Measurements from ENCODE around the gene LYPD6B. TPM values are rescaled to one million over a fixed set of nuclear protein-coding genes. Genes with fewer than 3 reads are reported as not detected.

Gene LYPD6B
- polyA plus RNA-seq, 3 donors, result 30.7 to 33.9 (median 31.8) TPM

DNA sequence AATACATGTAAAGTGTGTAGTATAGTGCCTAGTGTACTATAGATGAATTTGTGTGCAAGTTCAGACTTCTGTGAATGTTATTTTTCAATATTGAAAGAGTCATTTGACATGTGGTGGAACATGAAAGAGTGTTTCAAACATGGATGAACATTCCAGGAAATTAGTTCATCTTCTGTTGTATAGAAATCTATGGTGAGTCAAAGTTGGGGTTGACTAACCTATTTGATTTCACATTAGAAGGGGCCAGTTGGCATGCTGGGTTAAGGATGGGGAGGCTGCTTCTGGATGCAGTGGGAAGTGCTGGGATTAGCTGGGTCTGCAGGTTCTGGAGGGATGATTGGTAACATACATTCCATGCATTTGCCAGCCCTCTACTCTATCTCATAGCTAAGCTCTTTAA lies 50.6 kb downstream of the LYPD6B start:
- DNase-seq (ENCODE audit: extremely low read depth in 1 of 11, low read depth in 9 of 11, low spot score in 4 of 11), result no peak

DNA sequence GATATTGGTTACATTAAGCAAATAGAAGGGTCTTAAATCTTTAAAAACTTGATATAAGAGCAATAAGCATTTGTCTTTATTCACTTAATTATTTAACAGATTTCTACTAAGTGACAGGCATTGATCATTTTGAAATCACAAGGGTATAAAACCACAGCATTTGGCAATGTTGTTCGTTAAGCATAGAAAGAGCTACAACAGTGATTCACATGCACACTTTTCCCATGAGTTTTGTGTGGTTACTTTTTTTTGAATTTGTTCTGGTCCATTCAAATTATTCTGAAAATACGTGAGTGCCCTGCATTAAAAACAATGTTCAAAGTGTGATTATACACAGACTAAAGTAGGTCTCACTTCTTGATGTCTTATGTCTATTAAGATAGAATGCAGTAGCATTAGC lies 52.2 kb downstream of the LYPD6B start:
- no peak for DNase-seq (ENCODE audit: extremely low read depth in 1 of 11, low read depth in 9 of 11, low spot score in 4 of 11)

DNA sequence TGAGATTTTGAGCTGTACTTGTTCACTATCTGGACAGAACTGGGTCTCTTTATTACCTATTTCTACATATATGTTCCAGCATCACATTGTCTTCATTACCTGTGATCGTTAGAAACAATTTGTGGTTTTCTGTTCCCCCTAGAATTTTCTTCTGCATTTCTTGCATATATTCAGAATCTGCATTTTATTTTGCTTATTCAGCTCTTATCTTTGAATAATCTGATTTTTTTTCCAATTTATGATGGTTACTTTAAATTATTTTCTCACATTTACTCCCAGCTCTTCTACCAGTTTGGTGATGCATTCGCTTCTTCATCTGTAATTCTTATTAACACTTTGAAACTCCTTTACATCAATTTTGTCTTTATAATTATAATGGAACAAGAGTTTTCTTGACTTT lies 55.1 kb downstream of the LYPD6B start:
- DNase-seq (ENCODE audit: extremely low read depth in 1 of 11, low read depth in 9 of 11, low spot score in 4 of 11), result no peak

DNA sequence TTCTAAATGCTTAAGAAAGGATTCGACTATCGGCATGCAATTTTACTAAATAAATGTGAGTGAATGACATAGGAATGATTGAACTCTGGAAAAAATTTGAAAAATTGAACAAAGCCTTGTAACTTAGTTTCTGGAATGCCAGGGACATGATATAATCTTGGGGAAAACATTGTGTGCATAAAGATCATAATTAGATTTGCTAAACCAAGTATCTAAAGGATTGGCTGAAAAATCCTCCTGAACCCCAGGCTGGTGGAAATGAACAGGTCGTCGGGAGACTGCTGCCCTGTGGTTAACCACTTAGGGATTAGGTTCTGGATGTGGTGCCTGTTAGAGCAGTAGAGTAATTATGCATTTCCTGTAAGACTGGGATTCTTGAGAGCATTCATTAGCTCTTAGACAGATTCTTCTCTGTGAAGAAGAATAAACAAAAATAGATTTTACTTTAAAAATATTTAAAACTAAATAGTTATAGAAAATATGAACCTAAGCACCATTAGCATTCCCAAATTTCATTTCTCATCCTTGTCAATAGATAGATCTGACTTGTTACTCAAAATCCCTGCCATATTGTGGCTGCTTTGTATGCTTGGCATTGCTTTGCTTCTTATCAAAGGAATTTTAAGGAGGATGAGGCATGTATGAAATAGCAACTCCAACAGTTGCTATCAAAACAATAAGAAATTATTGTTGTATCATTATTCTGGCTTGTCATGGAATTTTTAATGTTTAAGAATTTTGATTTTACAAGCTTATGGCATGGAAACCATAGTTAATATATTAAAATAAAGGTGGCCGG lies 55.9 kb downstream of the LYPD6B start:
- no peak for DNase-seq (ENCODE audit: extremely low read depth in 1 of 11, low read depth in 9 of 11, low spot score in 4 of 11)

DNA sequence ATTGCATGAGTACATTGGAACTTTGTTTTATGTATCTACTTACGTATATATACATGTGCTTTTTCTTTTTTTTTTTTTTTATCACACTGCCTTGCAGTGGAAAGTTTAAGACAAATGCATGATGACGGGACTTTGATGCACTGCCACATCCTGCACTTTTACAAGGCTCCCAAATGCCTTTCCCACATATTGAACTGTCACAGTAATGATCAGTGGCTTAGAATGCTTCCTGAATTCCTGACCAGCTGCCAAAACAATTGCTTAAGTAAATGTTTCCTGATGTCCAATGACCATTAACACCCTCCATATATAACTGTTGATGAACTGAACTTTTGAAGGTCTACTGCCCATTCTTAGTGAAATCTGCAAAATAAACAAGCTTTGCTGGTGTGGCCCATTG lies 60.2 kb downstream of the LYPD6B start:
- DNase-seq (ENCODE audit: extremely low read depth in 1 of 11, low read depth in 9 of 11, low spot score in 4 of 11), result peak in 6 of 11 donors; percentile 26 to 72 (median 48)

DNA sequence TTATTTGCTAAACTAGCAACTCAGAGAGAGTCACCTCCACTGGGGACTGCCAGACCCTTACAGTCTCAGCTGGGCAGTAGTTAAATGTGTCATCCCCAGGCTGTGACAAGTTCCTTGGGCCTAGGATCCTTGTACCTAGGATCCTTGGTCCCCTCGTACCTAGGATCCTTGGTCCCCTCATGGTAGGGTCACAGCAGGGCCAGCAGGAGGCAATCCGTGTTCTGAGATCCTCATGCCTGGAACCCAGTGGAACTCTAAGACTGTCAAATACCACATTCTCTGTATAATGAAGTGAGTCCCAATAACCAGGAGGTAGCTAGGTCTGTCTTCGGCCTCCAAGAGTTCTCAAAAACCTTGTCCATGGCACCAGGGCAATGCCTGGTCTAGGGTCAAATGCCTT lies 60.8 kb downstream of the LYPD6B start:
- DNase-seq (ENCODE audit: extremely low read depth in 1 of 11, low read depth in 9 of 11, low spot score in 4 of 11), result no peak

DNA sequence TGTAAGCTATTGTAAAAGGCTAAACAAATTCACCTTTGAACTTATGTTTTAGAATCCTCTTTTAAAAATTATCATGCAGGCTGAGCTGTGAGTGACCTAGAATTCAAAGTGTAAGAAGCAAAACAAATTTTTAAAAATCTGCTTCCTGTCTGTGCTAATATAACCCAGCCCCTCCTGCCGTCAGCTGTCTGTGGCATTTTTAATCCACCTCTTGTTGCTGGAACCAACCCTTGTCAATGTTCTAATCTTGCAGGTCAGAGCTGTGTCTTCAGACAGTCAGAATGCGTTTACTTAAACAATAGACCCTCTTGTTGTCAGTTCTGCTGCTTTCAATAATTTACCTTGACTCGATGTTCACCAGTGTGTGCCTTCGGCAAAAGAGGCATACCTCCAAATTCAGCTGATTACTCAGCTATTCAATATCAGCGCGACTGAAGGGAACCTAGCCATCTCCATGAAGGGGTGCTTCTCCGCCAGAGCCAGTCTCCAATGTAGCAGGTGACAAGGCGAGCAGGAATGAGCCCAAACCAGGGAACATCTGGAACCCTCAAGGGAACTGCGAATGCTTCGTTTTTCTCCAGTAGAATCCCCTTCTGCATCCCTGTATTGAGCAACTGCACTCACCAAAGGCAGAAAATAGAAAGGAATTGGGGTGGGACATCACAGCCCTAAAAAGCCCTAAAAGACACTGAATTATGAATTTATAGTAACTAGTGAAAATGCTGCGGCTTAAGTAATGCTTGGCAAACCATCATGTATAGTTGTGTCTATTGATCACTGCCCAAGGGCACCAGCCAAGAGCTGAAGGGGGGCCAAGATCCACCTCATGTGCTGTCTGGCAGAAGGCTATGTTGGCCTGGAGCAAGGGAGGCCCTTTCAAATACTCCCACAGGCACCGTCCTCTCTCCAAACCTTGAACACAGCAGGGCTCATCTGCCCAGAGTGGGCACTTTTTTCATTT lies 62.5 kb downstream of the LYPD6B start:
- no peak for DNase-seq (ENCODE audit: extremely low read depth in 1 of 11, low read depth in 9 of 11, low spot score in 4 of 11)

DNA sequence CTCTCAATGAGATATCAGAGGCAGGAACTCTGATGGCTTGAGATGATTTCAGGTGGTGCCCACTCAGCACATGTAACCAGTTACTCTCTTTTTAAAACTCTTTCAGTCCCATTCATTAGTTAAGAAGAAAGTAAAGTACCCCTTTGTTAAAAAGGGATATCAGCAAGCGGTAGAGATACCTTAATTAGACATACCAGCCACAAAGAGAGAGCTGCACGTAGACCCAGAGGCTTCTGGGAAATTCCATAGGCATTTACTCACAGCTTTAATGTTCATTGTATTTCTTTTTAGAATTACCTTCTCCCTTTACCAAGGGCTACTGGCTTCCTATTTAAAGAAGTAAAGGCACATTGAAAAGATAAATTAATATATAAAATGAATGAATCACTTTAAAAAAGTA lies 63.3 kb downstream of the LYPD6B start:
- no peak for DNase-seq (ENCODE audit: extremely low read depth in 1 of 11, low read depth in 9 of 11, low spot score in 4 of 11)

DNA sequence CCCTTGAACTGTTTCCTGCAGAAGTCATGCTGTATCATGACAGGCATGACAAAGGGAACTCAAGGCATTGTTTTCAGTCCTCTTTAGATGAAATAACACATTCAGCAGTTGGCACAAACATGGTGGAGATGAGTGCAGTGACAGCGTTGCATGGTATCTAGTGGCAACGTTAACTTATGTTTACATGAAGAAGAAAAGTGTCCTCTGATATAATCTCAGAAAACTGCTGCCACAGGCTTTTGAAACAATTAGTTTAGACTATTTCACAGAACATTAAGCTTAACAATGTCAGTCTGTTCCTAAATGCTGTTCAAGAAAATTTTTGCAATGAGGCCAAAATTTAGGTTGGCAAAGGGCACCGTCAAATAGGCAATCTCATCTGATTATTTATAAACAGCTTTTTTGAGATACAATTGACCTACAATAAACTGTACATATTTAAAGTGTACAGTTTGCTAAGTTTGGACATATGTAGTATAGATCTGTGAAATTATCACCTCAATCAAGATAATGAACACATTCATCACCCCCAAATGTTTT lies 64.7 kb downstream of the LYPD6B start:
- DNase-seq (ENCODE audit: extremely low read depth in 1 of 11, low read depth in 9 of 11, low spot score in 4 of 11), result no peak

DNA sequence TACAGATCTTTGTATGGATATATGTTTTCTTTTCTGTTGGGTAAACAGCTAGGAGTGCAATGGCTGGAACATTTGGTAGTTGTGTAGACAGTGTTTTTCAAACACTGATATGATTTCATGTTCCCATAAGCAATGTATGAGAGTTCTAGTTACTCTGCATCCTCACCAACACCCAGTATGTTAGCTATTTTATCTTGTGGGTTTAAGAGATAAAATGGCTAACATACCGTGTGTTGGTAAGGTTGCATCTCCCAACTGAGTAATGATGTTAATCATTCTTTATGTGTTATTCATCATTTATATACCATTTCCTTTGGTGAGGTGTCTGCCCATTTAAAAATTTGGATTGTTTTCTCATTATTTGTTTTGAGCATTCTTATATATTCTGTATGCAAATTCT lies 65.7 kb downstream of the LYPD6B start:
- DNase-seq (ENCODE audit: extremely low read depth in 1 of 11, low read depth in 9 of 11, low spot score in 4 of 11), result no peak

DNA sequence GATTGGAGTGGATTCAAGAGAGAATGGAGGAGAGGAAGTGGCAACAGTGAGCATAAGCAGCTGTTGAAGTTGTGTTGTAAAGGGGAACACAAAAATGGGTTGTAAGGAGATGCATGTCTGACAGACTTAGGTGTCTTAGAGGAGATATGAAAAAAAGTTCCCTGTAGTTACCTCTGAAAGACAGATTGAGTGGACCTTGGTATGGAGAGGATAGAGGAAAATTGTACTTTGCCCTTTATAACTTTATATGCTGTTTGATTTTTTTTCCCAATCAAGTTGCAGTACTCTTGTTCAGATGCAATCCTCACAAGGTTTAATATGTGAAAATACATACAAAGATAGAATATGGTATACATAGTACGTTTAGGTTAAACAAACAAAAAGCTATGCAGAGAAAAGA lies 73.6 kb downstream of the LYPD6B start:
- DNase-seq (ENCODE audit: extremely low read depth in 1 of 11, low read depth in 9 of 11, low spot score in 4 of 11), result no peak

DNA sequence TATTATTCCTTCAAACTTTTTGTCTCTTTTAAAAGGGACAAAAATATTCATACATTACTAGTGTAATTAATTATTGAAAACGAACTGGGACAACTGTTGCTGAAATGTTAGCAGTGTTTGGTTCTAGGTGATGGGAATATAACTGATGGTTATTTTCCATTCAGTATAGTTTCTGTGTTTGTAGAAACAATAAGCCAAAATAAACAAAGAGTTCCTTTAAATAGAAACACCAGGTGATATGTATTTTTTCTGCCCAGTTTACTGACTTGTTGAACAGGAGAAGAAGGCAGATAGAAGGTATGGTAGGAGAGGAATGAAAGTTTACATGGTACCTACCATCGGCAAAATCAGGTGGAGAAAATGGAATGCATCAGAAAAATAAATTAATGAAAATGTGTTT lies 74.2 kb downstream of the LYPD6B start:
- DNase-seq (ENCODE audit: extremely low read depth in 1 of 11, low read depth in 9 of 11, low spot score in 4 of 11), result no peak

DNA sequence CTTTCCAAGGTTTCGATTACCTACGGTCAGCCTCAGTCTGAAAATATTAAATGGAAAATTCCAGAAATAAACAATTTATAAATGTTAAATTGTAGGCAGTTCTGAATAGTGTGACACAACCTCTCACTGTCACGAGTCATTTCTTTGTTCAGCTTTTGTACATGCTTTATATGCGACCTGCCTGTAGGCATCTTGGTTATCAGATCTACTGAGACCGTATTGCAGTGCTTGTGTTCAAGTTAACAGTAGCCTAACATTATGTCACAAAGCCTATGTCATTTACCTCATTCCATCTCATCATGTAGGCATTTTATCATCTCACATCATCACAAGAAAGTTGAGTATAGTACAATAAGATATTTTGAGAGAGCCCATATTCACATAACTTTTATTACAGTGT lies 77.3 kb downstream of the LYPD6B start:
- DNase-seq (ENCODE audit: extremely low read depth in 1 of 11, low read depth in 9 of 11, low spot score in 4 of 11), result no peak

DNA sequence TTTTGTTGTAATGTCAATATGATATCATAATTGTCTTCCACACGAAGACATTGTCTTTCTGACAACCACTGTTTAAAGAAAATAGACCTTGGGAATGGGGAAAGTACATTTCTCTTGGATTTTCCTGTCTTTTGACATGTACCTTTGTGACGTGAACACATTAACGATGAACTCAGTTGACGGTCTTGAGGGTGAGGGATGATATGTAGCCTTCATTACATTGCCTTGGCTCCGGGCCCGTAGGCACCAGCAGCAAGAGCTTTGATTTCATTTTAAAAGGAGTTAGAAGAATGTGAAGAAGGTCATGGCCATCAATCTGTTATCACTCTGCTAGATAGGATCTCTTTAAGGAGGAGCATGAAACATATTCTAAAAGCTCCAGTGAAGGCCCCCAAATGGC lies 80.9 kb downstream of the LYPD6B start:
- no peak for DNase-seq (ENCODE audit: extremely low read depth in 1 of 11, low read depth in 9 of 11, low spot score in 4 of 11)

DNA sequence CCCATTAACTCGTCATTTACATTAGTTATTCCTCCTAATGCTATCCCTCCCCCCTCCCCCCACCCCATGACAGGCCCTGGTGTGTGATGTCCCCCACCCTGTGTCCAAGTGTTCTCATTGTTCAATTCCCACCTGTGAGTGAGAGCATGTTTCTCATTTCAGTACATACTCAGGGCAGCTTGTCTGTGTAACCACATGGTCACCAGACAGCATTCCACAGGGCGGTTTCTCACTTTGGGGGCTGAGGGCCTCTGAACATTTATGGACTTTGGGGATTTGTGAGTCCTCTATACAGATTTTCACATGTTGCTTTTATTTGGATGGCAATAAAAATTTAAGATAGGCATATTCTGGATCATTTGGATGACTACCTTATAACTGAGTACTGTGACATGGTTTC lies 84.0 kb downstream of the LYPD6B start:
- DNase-seq (ENCODE audit: extremely low read depth in 1 of 11, low read depth in 9 of 11, low spot score in 4 of 11), result no peak

DNA sequence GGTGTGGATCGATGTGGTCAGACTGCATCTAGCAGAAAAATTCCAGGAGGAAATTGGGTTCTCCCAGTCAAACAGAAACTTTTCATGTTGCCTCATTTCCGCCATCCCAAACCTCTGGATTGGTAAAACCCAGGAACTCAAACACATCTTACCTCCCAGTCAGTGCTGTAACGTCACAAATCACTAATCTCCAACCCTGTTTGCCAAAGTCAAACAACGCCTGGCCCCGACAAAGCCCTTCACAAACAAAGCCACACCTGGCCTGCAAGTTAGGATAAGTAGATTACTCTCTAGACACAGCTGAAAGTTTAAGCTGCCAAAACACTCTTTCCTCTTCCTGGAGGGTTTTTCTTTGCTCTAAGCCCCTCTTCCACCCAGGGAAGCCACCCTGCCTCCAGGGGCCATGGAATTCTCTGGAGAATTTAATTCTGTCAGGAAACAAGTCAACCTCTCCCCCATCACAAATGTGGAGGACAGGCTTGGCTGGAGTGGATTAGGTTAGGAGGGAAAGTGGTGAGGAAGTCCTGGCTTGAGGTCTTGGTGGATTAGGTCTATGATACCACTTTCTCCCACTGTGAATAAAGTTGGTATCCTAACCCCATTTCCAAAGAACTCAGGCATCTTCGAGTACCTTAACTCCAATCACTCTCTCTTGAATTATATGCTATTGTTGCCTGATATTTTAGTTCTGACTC lies 86.7 kb downstream of the LYPD6B start:
- DNase-seq (ENCODE audit: extremely low read depth in 1 of 11, low read depth in 9 of 11, low spot score in 4 of 11), result no peak

DNA sequence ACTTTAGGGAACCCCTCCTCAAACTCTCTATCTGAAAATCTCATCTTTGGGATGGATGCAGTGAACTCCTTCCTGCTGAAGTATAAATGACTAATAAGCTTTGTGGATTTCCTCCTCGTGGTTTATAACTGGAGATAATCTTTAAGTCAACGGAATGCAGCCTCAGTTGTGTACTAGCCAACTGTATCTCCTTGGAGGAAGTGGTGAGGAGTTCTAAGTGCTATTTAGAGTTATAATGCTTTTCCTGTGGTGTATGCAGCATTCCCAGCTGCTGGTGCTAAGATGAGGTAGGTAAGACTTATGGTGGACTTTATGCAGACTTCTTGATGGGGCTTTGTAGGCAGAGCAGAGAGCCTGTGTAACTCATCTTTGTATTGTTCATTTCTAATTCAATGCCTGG lies 90.9 kb downstream of the LYPD6B start:
- DNase-seq (ENCODE audit: extremely low read depth in 1 of 11, low read depth in 9 of 11, low spot score in 4 of 11), result no peak

DNA sequence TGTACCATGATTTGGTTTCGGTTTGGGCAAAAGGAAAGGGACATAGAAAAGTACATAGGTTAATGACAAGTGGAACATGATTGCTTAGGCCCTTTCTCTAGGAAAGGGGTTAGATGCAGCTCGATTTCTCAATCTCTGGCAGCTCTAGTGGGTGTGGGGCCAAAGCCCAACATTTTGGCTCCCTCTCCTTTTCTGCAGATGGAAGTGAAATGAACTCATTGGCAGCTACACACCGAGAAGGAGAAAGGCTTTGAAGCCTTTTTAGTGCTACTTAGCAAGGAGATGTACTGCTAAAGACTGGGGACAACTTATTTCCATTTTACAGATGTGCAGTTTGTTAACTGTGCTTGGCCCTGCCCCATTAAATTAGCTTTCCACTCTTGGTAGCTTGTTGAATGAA lies 93.8 kb downstream of the LYPD6B start:
- no peak for DNase-seq (ENCODE audit: extremely low read depth in 1 of 11, low read depth in 9 of 11, low spot score in 4 of 11)

DNA sequence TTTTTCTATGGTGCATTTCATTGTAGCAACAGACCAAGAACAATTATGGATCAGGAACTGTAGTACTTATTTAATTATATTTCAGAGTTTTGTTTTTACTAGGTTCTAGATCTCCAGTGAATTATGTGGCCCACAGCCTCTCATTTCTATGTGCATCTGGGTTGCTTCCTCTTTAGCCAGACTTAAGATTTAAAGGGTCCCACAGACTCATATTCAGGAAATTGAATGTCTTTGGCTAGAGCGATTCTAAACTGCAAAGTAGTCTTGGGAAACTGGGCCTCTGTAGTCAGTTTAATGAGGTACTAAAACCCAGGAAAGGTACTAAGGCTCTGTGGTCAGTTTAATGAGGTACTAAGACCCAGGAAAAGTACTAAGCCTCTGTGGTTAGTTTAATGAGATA lies 94.4 kb downstream of the LYPD6B start:
- no peak for DNase-seq (ENCODE audit: extremely low read depth in 1 of 11, low read depth in 9 of 11, low spot score in 4 of 11)

Measured in renal cortex interstitium (tissue), 11 donors.